DND-41 (cell line): Measurements from ENCODE around the gene TMEM131L.

Experiments used
- ATAC-seq: fragments of 200-7000 bp; cut with Tn5 transposase; 3 replicates; pipeline ENCODE4 v1.9.1; 2021; ENCODE audit warnings: low read depth; ENCODE audit not compliant: insufficient read depth
- DNase-seq: peaks from one replicate; pipeline ENCODE4 v3.0.0-alpha.2; 2020
- H2AFZ ChIP-seq: 2 replicates; pipeline ENCODE4 v1.6.0; 2012; ENCODE audit warnings: low read depth, low read length
- H3K27ac ChIP-seq: 2 replicates; pipeline ENCODE4 v1.5.1; 2012; ENCODE audit warnings: low read length, inconsistent platforms
- H3K27me3 ChIP-seq: fragments of 200-600 bp; sonication (generic); 2 replicates; pipeline ENCODE4 v1.6.0; 2012; ENCODE audit warnings: low read length, mild to moderate bottlenecking, inconsistent platforms; ENCODE audit not compliant: insufficient read depth, poor library complexity
- H3K36me3 ChIP-seq: 2 replicates; pipeline ENCODE4 v1.5.1; 2012; ENCODE audit warnings: low read length, inconsistent platforms; ENCODE audit not compliant: insufficient read depth
- H3K4me1 ChIP-seq: 2 replicates; pipeline ENCODE4 v1.5.1; 2012; ENCODE audit warnings: mild to moderate bottlenecking, low read length; ENCODE audit not compliant: insufficient read depth
- H3K4me2 ChIP-seq: 2 replicates; pipeline ENCODE4 v1.6.0; 2012; ENCODE audit warnings: mild to moderate bottlenecking, moderate library complexity, low read length, inconsistent platforms; ENCODE audit not compliant: insufficient read depth
- H3K4me3 ChIP-seq, 2 experiments: fragments of 200-600 bp in 1 of 2; shearing (Covaris generic) in 1 of 2; 2 replicates each; pipeline ENCODE4 v1.5.1; 2012 to 2016; ENCODE audit warnings: inconsistent platforms in 2 of 2, low read length in 2 of 2, mild to moderate bottlenecking in 2 of 2, low read depth in 1 of 2, moderate library complexity in 1 of 2
- H3K79me2 ChIP-seq: 2 replicates; pipeline ENCODE4 v1.6.0; 2012; ENCODE audit warnings: low read length, inconsistent platforms; ENCODE audit not compliant: insufficient read depth
- H3K9ac ChIP-seq: 2 replicates; pipeline ENCODE4 v1.6.0; 2012; ENCODE audit warnings: low read depth, mild to moderate bottlenecking, inconsistent platforms, low read length, moderate library complexity
- H3K9me3 ChIP-seq: 2 replicates; pipeline ENCODE4 v1.5.1; 2012; ENCODE audit warnings: low read length, moderate library complexity, mild to moderate bottlenecking, inconsistent platforms; ENCODE audit not compliant: insufficient read depth, severe bottlenecking
- H4K20me1 ChIP-seq: 2 replicates; pipeline ENCODE4 v1.6.0; 2012; ENCODE audit warnings: low read length; ENCODE audit not compliant: insufficient read depth
- EZH2 ChIP-seq: IDR thresholded peaks from 3 replicates; pipeline ENCODE4 v1.6.1; 2012; ENCODE audit warnings: borderline replicate concordance, low read depth, mild to moderate bottlenecking, moderate library complexity, low read length, inconsistent platforms; ENCODE audit not compliant: severe bottlenecking
- TF ChIP-seq, protein P1 (sequence below): IDR thresholded peaks from 2 replicates; pipeline ENCODE4 v1.5.1; 2012; ENCODE audit warnings: borderline replicate concordance, low read length, moderate library complexity, mild to moderate bottlenecking; ENCODE audit not compliant: poor library complexity, severe bottlenecking; ENCODE audit errors: extremely low read depth

The TMEM131L gene

DNA sequence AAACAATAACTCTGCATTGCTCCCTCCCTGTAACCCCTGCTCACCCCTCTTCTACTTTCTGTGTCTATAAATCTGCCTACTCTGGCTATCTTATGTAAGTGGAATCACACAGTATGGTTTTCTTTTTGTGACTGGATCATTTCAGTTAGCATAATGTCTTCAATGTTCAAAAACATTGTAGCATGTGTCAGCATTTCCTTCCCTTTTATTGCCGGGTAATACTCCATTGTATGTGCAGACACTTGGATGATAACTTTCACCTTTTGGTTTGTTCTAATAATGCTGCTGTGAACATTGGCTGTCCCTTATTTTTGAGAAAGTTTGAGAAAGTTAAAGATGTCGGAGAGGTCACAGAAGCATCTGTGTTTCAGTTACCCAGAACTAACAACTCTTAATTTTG lies 157.3 kb downstream of the TMEM131L start:
- Histone ChIP-seq H3K79me2 (peaks cover 64% of the 10 kb centered on the region), H3K4me1 (no peaks in the 10 kb centered on the region), H3K27ac (0 out of 2 replicates have a peak overlapping the region, but pooled peaks have one; percentile 32), H2AFZ (no peak overlapping the region), H3K9ac (no peak overlapping the region), H3K36me3 (peaks cover 100% of the 10 kb centered on the region), H3K4me2 (no peak overlapping the region), H3K27me3 (no peaks in the 10 kb centered on the region), H3K9me3 (no peaks in the 10 kb centered on the region), H3K4me3 (no peak overlapping the region), H4K20me1 (peaks cover 45% of the 10 kb centered on the region)
- DNase-seq, result no peak
- no peak for TF ChIP-seq EZH2
- TF ChIP-seq, protein P1, sequence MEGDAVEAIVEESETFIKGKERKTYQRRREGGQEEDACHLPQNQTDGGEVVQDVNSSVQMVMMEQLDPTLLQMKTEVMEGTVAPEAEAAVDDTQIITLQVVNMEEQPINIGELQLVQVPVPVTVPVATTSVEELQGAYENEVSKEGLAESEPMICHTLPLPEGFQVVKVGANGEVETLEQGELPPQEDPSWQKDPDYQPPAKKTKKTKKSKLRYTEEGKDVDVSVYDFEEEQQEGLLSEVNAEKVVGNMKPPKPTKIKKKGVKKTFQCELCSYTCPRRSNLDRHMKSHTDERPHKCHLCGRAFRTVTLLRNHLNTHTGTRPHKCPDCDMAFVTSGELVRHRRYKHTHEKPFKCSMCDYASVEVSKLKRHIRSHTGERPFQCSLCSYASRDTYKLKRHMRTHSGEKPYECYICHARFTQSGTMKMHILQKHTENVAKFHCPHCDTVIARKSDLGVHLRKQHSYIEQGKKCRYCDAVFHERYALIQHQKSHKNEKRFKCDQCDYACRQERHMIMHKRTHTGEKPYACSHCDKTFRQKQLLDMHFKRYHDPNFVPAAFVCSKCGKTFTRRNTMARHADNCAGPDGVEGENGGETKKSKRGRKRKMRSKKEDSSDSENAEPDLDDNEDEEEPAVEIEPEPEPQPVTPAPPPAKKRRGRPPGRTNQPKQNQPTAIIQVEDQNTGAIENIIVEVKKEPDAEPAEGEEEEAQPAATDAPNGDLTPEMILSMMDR, result no peak
- no peak for ATAC-seq

GRCh38 chr4:153628796-153629315 lies 162.7 kb downstream of the TMEM131L start:
- no peak overlapping the region for H3K4me3 ChIP-seq
- no peaks in the 10 kb centered on the region for H3K9me3 ChIP-seq
- peaks cover 36% of the 10 kb centered on the region; the same call in 1 of the 2 replicates for H3K79me2 ChIP-seq
- no peaks in the 10 kb centered on the region for H3K27me3 ChIP-seq
- H3K9ac ChIP-seq, result no peak overlapping the region
- H4K20me1 ChIP-seq, result peaks cover 53% of the 10 kb centered on the region
- no peak for TF ChIP-seq EZH2
- TF ChIP-seq, protein P1, result no peak
- H3K36me3 ChIP-seq, result peaks cover 100% of the 10 kb centered on the region
- H3K4me2 ChIP-seq, result no peak overlapping the region
- DNase-seq (no peak), ATAC-seq (no peak; the same call in 2 of the 3 replicates)
- H2AFZ ChIP-seq, result no peak overlapping the region
- no peaks in the 10 kb centered on the region for H3K4me1 ChIP-seq
- no peak overlapping the region for H3K27ac ChIP-seq

GRCh38 chr4:153629776-153630175 lies 163.6 kb downstream of the TMEM131L start:
- no peak for ATAC-seq
- H3K9me3 ChIP-seq, result no peaks in the 10 kb centered on the region
- no peak overlapping the region for H2AFZ ChIP-seq
- no peak overlapping the region for H3K27ac ChIP-seq
- H3K4me1 ChIP-seq, result no peaks in the 10 kb centered on the region
- no peak overlapping the region for H3K9ac ChIP-seq
- no peak overlapping the region for H3K4me2 ChIP-seq
- no peak overlapping the region for H3K4me3 ChIP-seq
- H4K20me1 ChIP-seq, result peaks cover 49% of the 10 kb centered on the region
- no peak for DNase-seq
- H3K79me2 ChIP-seq, result peaks cover 32% of the 10 kb centered on the region; the same call in 1 of the 2 replicates
- no peaks in the 10 kb centered on the region for H3K27me3 ChIP-seq
- H3K36me3 ChIP-seq, result peaks cover 100% of the 10 kb centered on the region
- TF ChIP-seq EZH2, result no peak
- TF ChIP-seq, protein P1, result no peak
